Activated naive CD8-positive, alpha-beta T cell treated with anti-CD3 and anti-CD28 coated beads, Interleukin-2, amount 50 U/mL, for 16 hours (primary cell): Measurements from ENCODE around the gene WDR6.

Experiments used
- DNase-seq: peaks from one replicate; pipeline ENCODE4 v3.0.0-alpha.2; 2020; ENCODE audit warnings: low read depth, low spot score

Gene WDR6

DNA sequence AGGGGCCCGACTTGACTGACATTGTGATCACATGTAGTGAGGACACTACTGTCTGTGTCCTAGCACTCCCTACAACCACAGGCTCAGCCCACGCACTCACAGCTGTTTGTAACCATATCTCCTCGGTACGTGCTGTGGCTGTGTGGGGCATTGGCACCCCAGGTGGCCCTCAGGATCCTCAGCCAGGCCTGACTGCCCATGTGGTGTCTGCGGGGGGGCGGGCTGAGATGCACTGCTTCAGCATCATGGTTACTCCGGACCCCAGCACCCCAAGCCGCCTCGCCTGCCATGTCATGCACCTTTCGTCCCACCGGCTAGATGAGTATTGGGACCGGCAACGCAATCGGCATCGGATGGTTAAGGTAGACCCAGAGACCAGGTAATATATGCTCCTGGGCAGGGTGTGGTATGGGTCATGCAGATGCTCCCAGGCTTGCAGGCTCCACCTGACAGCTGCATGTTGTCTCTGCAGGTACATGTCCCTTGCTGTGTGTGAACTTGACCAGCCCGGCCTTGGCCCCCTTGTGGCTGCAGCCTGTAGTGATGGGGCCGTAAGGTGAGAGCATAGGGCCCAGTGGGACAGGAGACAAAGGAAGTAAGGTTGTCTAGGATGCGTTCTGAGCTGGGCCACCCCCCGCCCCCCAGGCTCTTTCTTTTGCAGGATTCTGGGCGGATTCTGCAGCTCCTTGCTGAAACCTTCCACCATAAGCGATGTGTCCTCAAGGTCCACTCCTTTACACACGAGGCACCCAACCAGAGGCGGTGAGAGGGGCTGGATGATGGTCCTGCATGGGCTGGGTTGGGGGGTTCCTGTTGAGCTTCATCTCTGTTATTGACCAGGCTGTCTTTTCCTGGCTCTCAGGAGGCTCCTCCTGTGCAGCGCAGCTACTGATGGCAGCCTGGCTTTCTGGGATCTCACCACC lies 6.8 kb downstream of the WDR6 start:
- DNase-seq, result no peak

DNA sequence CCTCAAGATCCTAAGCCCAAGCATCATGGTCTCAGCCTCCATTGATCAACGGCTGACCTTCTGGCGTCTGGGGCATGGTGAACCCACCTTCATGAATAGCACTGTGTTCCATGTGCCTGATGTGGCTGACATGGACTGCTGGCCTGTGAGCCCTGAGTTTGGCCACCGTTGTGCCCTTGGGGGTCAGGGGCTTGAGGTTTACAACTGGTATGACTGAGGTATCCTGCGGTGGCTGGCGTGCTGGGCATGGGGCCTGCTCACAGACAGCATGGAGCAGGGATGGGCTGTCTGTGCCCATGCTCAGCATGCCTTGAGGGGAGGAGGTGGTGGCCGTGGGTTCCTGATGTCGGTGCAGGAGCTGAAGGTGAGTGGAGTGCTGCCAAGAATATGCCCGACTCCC lies 7.9 kb downstream of the WDR6 start:
- DNase-seq, result no peak

DNA sequence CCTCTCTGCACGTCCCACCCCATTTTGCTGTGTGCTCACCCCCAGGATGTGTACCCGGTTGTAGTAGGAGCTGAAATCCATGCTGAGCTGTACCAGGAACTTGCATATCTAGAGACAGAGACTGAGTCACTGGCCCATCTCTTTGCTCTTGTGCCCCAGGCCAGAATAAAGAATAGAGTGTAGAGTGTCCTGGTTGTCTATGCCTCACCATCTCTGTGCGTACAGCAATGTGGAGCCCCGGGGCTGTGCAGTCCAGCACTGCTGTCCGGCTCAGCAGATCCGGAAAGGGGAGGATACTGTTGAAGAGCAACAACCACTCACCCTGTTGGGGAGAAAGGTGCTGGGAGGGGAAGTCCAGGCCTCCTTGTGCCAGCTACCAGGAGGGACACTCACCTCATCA lies 8.6 kb downstream of the WDR6 start:
- no peak for DNase-seq

DNA sequence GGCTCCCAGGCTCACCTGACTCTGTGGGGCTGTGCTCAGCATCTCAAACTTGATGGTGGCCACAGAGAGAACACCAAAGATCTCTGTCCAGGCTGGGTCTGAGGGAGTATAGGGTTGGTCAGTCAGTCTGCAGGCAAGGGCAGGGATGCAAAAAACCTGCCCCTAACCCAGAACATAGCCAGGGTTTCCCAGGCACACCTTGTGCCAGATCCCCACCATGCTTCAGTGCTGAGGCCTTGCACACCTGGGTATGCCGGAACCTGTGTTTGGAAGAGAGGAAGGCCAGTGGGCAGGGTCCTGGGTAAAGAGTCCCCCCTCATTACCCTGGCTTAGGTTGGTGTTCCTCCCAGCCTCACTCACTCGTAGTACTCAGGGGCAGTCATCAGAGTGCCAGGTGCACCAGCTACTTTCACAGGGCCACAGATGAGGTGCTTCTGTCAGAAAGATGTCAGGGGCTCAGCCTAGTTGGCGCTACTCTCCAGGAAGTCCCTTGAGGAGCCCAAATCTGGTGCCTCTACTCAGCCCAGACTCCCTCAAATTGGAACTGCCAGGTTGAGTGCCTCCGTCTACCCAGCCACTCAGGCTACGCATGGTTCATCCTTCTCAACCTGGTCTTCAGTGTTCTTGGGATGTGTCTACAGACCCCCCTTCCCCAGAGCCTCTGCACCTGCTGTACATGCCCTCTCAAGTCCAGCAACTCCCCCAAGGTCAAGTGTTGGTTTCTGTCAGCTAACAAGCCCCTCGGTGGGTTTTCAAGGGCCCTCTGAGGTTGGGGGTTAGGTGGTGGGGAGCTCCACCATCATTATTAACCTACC lies 9.4 kb downstream of the WDR6 start:
- no peak for DNase-seq

DNA sequence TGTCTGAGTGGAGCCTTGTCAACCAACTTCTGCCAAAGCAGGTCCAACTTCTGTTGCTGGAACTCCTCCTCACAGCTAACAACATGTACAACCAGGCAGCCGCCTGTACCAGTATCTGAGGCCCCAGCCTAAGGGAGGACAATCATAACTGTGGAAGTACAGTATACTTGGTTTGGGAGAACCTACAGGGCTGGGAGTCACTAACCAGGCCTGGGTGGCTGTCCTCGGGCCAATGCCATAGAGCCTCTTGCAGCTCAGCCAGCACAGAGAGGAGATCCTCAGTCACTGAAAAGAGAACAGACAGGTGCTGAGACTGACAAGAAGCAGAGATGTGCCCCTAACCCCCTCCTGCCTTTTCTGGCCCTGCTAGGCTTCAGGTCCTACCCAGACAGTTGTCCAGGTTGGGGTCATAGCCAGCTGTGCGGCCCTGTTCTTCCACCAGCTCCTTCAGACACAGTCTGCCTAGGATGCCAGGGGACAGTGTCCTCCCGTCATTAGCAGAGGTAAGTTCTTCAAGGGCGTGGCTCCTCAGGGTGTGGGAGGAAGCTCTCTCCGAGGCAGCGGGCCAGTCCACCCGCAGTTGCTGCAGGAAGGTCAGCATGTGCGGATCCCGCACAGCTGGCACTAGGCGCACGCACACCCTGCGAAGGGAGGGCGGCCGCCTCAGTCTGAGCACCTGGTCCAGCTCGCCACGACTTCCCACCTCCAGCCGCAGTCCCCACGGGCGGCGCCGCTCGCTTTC lies 10.2 kb downstream of the WDR6 start:
- DNase-seq, result no peak

DNA sequence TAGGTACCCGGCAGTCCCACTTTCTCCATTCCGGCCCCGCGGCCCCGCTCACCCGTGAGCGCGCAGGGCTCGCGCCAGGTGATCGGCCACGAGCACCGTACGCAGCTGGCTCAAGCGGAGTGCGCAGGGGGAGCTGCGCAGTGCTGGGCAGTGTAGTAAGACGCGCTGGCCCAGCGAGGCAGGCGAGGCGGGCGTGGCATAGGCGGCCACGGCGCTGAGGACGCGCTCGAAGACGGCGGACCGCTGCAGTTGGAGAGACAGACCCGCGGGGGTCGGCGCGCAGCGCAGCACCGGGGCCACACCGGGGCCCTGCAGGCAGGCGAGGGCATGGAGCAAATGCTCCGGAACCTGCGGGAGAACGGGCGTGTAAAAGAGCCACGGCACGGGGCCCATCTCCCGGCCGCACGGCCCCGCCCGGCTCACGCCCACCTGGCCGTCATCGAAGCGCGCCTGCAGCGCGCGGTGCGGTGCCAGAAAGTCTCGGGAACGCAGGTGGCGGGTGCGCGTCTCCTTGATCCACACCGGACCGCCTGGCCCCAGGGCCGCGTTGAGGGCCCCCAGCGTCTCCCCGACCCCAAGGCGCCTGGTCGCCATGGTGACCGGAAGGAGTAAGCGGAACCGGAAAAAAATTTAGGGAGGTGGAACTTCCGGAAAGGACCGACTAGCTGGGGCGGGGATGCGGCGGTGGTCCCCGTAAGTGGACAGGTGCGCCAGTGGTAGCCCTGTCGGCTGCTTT lies 10.9 kb downstream of the WDR6 start, which contains the start of gene DALRD3:
Gene DALRD3, minus strand, starts transcription at position 610 of the 736 bp plus-strand sequence. Its CDS starts 16 bp downstream, at position 594.
- DNase-seq, result no peak

DNA sequence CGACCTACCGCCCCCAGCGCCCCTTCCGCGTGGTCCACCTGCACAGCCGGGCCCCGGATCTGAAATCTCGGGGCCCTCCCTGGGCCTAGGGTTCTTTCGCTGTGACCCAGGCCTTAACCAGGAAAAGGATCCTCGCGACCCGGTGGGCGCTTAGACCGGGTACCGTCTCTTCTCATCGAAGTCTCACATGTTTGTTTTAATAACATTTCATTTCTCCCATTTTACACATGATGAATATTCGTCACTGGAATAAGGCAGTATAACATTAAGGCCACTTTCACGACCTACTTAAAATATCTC lies 11.5 kb downstream of the WDR6 start:
- DNase-seq, result no peak

DNA sequence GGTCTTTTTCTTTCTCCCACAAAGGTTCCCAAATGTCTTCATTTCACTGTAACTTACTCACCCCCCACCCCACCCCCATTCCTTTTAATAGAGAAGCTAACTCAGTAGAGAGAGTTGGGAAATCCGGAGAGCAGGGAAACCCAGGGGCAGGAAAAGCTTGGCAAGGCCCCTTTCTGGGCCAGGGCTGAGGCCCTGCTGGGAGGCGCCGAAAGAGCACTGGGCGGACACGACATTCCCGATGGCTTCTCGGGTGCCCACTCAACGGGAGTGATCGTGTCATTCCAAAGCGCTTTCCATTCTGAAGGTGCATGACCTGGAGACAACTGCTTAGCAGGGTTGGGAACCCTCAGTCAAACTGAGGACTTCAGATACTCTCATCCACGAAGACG lies 12.7 kb downstream of the WDR6 start:
- DNase-seq, result no peak

DNA sequence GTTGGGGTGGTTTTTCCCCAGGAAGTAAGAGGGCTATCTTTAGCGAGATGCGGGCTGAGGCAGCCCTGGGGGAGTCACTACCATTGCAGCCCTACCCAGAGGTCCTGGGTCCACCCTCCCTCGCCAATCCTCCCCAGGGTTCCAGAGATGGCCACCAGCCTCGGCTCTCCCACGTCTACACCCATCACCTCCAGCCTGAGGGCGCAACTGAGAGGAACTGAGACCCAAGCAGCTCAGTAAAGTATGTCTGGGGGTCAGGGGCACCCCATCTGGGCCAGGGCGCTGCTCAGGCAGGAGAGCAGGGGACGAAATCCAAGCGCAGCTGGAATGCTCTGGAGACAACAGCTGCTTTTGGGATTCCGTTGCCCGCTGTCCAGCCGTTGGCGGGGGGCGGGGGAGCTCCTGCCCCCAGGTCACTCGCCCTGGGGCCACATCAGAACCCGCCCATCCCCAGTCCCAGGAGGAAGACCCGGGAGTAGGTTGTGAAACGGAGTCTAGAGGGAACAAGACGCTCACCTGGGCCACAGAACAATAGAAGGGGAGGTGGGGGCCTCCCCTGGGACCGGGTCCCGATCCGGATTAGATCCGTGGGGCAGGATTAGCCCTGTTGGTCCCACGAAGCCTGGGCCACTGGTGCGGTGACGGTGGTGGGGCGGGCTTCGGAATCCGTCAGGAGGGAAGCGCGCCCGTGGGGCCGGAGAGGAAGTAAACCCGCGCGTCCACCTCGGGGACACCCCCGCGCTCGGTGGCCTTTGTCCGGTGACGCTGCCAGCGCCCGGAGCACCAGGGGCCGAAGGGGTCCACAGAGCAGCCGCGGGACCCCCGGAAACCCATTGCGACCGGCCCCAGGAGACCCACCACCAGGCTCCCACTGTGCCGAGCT lies 13.4 kb downstream of the WDR6 start:
- no peak for DNase-seq

DNA sequence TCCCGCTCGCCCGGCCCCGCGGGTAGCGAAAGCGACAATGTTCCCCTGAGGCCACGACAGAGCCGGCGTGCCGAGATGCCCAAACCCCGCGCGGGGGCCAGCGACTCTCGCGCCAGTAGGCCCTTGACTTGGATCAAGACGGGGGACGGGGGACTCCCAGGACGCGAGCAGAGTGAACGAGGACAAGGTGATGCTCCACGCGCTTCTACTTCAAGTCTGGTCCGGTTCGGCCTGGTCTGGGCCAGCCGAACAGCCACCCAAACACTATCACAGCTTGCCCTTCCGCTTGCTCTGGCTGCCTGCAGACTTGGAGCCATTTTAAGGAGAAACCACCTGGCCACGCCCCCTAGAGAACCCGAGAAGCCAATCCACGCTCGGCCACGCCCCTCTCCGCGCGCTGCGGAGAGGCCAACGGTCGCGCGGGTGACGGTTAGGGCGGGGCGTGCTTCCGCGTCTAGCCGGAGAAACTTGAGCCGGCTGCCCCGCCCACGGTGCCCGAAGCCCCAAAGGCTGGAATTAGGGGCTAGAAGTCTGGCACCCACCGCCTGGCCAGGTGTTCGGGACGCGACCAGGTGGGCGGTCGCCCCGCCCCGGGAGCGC lies 14.1 kb downstream of the WDR6 start:
- peak; percentile 98 for DNase-seq

DNA sequence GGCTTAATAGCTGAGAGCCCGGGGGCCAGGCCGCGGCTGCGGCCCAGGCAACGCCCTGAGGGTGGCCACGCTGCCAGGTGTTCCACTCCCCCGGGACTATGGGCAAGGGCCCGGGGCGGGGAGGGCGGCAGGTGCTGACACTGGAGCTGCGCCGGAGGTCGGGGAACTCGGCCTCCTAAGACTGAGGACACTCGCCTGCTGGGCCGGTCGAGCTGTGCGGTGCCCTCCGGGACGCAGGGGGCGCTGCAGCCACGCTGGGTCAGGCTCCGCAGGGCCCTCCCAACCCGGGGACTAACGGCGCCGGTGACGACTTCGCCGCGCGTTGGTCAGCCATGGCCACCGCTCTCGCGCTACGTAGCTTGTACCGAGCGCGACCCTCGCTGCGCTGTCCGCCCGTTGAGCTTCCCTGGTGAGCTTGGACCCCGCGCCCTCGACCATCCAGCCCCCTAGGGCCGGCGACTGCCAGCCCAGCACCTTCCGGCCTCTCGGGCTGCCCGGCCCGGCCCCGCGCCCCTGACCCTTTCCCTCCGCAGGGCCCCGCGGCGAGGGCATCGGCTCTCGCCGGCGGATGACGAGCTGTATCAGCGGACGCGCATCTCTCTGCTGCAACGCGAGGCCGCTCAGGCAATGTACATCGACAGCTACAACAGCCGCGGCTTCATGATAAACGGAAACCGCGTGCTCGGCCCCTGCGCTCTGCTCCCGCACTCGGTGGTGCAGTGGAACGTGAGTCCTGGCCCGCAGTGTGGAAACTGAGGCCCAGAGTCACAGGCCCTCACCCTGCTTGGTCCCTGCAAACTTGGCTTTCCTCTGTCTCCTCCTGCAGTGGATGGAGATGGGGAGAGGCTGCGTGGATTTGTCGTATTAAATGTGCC lies 14.9 kb downstream of the WDR6 start, which contains the start of gene NDUFAF3:
Gene NDUFAF3, plus strand, starts transcription at position 309 of the 875 bp plus-strand sequence. Its CDS starts 24 bp downstream, at position 333.
- peak; percentile 85 for DNase-seq

DNA sequence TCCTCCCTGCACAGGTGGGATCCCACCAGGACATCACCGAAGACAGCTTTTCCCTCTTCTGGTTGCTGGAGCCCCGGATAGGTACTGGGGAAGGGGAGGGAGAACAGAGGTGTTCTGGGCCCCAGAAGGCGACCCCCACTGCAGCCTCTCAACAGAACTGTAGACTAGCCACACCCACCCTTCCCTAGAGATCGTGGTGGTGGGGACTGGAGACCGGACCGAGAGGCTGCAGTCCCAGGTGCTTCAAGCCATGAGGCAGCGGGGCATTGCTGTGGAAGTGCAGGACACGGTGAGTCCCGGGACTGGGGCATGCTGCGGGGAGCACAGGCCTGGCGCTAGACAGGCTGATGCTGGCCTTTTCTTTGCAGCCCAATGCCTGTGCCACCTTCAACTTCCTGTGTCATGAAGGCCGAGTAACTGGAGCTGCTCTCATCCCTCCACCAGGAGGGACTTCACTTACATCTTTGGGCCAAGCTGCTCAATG lies 15.5 kb downstream of the WDR6 start:
- DNase-seq, result no peak

DNA sequence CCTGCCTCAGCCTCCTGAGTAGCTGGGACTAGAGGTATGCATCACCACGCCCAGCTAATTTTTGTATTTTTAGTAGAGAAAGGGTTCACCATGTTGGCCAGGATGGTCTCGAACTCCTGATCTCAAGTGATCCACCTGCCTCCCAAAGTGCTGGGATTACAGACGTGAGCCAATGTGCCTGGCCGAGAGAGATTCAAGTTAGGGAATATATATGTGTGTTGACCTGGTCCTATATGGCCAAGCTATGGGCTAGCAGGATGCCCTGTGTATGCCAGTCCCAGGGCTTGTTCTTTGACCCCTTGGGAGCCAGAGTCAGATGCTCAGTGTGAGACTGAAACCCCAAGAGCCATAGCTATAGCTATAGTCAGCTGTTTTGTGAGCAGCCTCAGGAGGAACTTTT lies 16.6 kb downstream of the WDR6 start:
- DNase-seq, result no peak

DNA sequence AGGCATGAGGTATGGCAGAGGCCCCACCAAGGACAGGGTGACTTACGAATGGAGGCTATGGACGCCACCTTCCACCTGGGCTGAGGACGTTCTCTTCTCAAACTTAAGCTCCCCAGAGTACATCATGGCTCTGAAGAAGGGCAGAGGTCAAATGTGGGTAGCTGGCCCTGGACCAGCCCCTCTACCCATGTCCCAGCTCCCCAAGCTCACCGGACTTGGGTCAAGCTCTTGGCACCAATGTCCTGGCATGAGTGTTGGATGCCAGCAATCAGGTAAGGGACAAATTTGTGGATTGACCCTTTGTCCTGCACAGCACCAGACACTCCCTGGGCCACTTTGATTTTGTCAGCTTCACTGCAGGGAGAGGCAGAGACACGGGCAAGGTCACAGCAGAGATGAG lies 17.3 kb downstream of the WDR6 start:
- no peak for DNase-seq

DNA sequence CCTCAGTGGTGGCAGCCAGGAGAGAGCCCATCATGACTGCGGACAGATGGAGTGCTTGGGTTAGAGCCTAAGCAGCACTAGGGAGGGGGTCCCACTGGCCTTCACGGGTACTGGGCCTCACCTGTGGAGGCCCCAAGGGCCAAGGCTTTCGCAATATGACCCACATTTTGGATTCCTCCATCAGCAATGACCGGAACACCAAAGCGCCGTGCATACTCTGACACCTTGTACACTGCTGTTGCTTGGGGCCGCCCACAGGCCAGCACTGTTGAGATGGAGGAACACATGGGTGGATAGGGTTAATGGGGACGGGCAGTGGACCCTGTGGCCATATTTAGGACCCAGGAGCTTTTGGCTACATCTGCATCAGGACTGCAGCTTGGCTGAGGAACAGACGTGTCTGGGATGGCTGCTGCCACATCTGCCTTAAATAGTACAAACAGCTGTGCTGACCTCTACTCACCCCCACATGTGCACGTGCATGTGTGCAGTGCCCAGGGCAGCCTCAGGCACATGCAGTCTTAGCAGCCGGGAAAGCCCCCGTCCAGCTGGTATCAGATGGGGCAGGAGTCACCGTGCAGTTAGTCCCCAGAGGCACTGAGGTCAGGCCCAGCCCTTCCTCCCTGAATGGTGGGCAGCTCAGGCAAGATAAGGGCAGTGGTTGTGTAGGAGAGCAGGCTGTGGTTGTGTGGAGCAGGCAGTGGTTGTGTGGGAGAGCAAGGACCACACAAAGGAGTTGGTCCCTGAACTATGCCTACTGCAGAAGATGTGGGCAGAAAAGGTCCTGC lies 18.0 kb downstream of the WDR6 start:
- DNase-seq, result no peak

DNA sequence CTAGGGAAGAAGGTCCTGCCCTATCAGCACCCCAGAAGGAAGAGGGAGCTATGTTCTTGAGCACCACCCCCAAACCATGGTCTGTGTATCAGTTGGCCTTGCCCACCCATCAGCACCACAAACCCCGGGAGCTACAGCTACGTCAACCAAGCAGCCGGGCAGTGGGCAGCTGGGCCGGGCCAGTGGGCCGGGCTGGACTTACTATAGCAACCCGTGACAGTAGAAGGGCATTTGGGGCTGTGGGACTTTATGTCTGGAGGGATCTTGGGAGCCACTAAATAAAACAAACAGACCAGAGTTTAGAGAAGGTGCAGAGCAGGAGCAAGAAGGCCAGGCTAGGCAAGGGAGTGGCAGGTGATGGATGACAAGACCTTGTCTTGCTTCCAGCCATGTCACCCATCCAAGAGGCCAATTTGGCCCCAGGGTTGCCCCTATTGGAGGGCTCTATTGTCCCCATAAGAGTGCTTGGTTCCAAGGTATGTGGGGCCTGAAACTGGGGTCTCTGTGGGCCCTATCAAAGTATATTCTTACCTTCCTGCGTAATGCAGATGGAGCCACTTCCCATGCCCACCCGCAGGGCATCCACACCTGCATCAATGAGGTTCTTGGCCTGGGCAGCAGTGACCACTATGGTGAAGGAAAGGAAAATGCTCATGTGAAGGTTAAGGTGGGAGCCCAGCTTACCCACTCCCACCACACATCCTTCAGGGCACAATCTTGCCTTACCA lies 18.8 kb downstream of the WDR6 start:
- DNase-seq, result no peak

DNA sequence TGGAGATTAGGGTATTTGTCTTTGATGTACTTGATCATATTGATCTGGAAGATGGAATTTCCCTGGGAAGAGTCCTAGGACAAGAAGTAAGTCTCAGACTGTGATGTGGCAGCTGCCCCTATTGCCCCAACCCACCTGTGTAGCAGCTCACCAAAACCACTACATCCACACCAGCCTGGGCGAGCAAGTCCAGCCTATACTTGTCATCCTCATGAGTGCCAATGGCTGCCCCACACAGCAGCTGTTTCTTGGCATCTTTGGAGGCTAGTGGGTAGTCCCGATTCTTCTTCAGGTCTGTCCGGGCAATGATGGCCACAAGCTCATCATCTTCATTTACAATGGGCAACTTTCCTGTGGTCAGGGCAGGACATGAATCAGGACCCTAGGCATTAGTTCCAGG lies 19.3 kb downstream of the WDR6 start:
- DNase-seq, result no peak
